ENCODE results near the gene GAREM1. TPM values are rescaled to one million over a fixed set of nuclear protein-coding genes. Genes with fewer than 3 reads are reported as not detected.

Gene GAREM1
- total RNA-seq, 1 donor from 2014 or later = 1.7 TPM

DNA sequence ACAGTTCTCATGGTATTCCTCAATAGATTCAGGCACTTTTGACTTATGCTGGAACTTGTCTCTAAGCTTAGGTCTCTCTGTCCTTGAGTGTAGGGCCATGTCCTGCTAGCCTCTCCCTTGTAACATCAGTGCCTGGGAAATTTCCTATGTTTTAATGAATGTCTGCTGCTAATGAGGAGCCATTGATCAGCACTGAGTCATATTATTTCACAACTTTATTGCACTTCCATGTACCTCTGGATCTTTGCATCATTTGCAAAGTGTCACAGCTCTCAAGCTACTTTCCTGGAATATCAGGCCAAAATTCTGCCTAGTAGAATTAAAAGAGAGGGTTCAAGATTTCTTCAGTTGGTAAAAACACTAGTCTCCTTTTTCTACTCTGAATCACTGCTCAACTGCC lies 102.5 kb downstream of the GAREM1 start:
- no peak overlapping the region for H3K4me3 Mint-ChIP-seq (ENCODE audit: unreplicated experiment)
- H3K27me3 Mint-ChIP-seq (ENCODE audit: unreplicated experiment) = no peaks in the 10 kb centered on the region
- H3K27ac Mint-ChIP-seq (ENCODE audit: unreplicated experiment) = no peak overlapping the region
- no peak for TF ChIP-seq CTCF (IDR thresholded peaks at IDR 0.05)
- DNase-seq (ENCODE audit: extremely low spot score, unreplicated experiment) = no peak
- no peaks in the 10 kb centered on the region for H3K9me3 Mint-ChIP-seq (ENCODE audit: unreplicated experiment)
- no peaks in the 10 kb centered on the region for H3K4me1 Mint-ChIP-seq (ENCODE audit: unreplicated experiment)
- no peaks in the 10 kb centered on the region for H3K36me3 Mint-ChIP-seq (ENCODE audit: unreplicated experiment)

DNA sequence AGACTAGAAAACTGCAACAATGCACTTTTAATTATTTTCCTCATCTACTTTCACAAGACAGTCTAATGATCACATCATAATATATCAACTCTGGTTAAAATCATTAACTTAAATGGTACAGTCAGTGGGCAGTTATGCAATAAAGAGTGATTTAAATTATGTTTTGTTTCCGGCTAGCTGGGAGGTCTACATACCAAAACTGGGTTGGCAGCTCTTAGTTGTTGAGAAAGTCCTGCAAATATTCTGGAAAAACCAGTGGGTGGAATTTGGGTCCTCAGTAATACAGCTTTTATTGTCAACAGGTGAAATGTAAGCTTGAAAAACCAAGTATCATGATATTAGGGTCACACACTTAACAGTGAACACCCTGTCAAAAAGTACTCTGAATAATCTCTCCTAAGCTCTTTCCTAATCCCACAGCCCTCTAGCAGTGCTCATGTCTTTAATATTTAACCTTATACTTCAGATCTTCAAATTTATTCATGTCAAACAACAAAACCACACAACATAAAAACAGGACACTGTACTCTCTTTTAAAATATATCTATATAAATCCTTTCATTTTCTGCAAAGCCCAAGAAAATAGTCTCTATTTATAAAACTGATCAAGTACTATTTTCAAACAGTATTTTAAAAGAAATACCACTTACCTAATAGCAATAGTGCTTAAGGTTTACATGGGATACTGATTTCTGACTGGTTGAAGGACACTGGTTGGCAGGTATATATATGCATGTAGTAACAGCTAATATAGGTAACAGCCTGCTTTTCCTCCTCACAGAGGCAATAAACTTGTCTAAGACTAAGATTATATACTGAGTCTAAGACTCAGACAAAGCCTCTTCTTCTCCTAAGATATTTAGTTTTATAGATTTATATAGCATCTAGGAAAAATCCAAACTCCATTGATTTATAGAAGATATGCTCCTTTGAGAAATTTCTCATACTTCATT lies 103.8 kb downstream of the GAREM1 start:
- no peak for DNase-seq (ENCODE audit: extremely low spot score, unreplicated experiment)
- Mint-ChIP-seq H3K27me3 (ENCODE audit: unreplicated experiment) (no peaks in the 10 kb centered on the region), H3K36me3 (ENCODE audit: unreplicated experiment) (no peaks in the 10 kb centered on the region), H3K4me1 (ENCODE audit: unreplicated experiment) (no peaks in the 10 kb centered on the region), H3K4me3 (ENCODE audit: unreplicated experiment) (no peak overlapping the region), H3K27ac (ENCODE audit: unreplicated experiment) (no peak overlapping the region), H3K9me3 (ENCODE audit: unreplicated experiment) (no peaks in the 10 kb centered on the region)
- no peak for TF ChIP-seq CTCF (IDR thresholded peaks at IDR 0.05)

- no peak for DNase-seq (ENCODE audit: extremely low spot score, unreplicated experiment)
- no peak overlapping the region for H3K27ac Mint-ChIP-seq (ENCODE audit: unreplicated experiment)
- no peak overlapping the region for H3K4me3 Mint-ChIP-seq (ENCODE audit: unreplicated experiment)
- no peaks in the 10 kb centered on the region for H3K9me3 Mint-ChIP-seq (ENCODE audit: unreplicated experiment)
- H3K36me3 Mint-ChIP-seq (ENCODE audit: unreplicated experiment) = no peaks in the 10 kb centered on the region
- no peaks in the 10 kb centered on the region for H3K4me1 Mint-ChIP-seq (ENCODE audit: unreplicated experiment)
- H3K27me3 Mint-ChIP-seq (ENCODE audit: unreplicated experiment) = no peaks in the 10 kb centered on the region
- TF ChIP-seq CTCF (IDR thresholded peaks at IDR 0.05) = no peak
These were observed 108.2 kb downstream of the GAREM1 start for GRCh38 chr18:32362484-32362883.

DNA sequence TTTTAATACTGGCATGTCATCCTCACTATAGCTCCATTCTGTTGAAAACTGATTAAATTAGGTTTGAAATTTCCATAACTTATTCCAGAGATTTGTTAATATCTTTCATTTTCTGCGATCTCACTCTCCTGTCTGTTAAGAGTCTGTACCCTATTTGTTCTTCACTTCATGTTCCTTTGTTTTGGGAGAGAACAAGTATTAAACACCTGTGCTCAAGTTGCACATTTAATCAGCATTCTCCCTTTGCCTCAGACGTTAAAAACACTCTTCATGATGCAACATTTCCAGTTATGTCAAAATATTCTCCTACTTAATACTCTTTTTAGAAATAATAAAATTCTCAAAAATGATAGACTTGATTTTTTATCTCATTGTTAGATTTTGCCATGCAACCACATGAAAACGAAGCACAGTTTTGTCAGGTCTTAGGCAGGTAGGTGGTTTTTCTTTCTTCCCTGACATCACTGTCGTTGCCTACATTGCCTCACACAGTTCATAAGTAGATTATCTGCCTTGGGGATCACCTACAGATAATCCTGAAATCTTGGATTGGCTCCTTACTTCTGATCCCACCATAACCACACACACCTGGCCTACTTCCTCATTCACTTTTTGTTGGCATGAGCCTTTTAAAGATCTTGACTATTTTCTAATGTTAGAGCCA lies 109.9 kb downstream of the GAREM1 start:
- no peaks in the 10 kb centered on the region for H3K27me3 Mint-ChIP-seq (ENCODE audit: unreplicated experiment)
- H3K27ac Mint-ChIP-seq (ENCODE audit: unreplicated experiment) = no peak overlapping the region
- peaks cover 8% of the 10 kb centered on the region for H3K4me1 Mint-ChIP-seq (ENCODE audit: unreplicated experiment)
- no peak for DNase-seq (ENCODE audit: extremely low spot score, unreplicated experiment)
- no peaks in the 10 kb centered on the region for H3K9me3 Mint-ChIP-seq (ENCODE audit: unreplicated experiment)
- TF ChIP-seq CTCF (IDR thresholded peaks at IDR 0.05) = no peak
- no peaks in the 10 kb centered on the region for H3K36me3 Mint-ChIP-seq (ENCODE audit: unreplicated experiment)
- H3K4me3 Mint-ChIP-seq (ENCODE audit: unreplicated experiment) = no peak overlapping the region

DNA sequence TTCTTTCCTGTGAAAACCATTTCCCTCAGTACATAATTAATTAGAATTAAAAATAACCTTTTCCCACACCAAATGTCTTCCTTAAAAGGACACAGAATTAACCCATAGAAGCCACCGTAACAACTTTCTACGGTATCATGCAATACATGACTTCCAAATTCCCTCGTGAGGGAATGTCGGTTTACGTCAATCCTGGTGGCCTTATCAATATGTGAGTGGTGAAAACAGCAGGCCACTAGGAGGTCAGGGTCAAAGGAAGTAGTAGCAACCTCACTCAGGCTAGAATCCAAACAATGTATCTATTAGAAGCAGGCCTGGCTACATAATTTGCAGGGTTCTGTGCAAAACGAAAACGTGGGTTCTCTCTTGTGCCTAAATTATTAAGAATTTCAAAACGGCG lies 112.2 kb downstream of the GAREM1 start:
- H3K9me3 Mint-ChIP-seq (ENCODE audit: unreplicated experiment) = no peaks in the 10 kb centered on the region
- H3K4me1 Mint-ChIP-seq (ENCODE audit: unreplicated experiment) = peaks cover 19% of the 10 kb centered on the region
- H3K4me3 Mint-ChIP-seq (ENCODE audit: unreplicated experiment) = no peak overlapping the region
- TF ChIP-seq CTCF (IDR thresholded peaks at IDR 0.05) = no peak
- H3K36me3 Mint-ChIP-seq (ENCODE audit: unreplicated experiment) = no peaks in the 10 kb centered on the region
- DNase-seq (ENCODE audit: extremely low spot score, unreplicated experiment) = no peak
- H3K27me3 Mint-ChIP-seq (ENCODE audit: unreplicated experiment) = no peaks in the 10 kb centered on the region
- no peak overlapping the region for H3K27ac Mint-ChIP-seq (ENCODE audit: unreplicated experiment)
